PFSK-1 (cell line): ENCODE data around the gene CNNM3.

ENCODE experiments used
- FOXP2 ChIP-seq: optimal IDR thresholded peaks from 2 replicates; pipeline ENCODE3; 2011; ENCODE audit warnings: borderline replicate concordance, control low read depth, inconsistent platforms; ENCODE audit not compliant: insufficient read depth; ENCODE audit errors: extremely low read length, extremely low read depth
- POLR2AphosphoS5 ChIP-seq: IDR thresholded peaks from 2 replicates; pipeline ENCODE4 v1.6.1; 2012; ENCODE audit warnings: low read depth, mild to moderate bottlenecking, control low read depth, low read length, moderate library complexity

DNA sequence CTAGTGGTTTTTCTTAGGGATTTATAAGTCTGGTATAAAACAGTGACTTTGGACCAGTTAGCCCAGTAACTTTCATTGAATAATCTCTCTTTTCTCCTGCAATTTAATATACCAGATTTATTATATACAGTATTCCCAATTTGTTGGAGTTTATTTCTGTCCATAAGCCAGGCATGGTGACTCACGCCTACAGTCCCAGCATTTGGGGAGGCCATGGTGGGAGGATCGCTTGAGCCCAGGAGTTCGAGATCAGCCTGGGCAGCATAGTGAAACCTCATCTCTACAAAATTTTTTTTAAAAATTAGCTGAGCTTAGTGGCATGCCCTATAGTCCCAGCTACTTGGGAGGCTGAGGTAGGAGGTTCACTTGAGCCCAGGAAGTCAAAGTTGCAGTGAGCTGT lies 28.7 kb upstream of the CNNM3 start:
- TF ChIP-seq POLR2AphosphoS5 (no peak), FOXP2 (no peak)
